ENCODE results near the gene CXorf66. TPM values are rescaled to one million over a fixed set of nuclear protein-coding genes. Genes with fewer than 3 reads are reported as not detected.
A peak's percentile ranks its signal among the peaks of the same experiment; 100 is the strongest.

The CXorf66 gene
- total RNA-seq, 1 experiment from 2014 or later = not detected

DNA sequence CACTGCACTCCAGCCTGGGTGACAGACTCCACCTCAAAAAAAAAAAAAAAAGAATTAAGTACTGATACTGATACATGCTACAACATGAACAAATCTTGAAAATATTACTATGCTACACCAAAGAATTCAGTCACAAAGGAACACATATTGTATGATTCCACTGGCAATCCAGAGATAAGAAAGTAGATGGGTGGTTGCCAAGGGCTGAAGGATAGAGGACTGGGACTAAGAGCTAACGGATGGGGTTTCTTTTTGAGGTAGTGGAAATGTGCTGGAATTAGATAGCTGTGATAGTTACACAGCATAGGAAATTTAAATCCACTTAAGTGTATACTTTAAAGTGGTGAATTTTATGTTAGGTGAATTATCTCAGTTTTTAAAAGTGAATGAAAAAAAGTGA is 45.0 kb downstream of the CXorf66 start:
- Histone ChIP-seq H3K27ac (ENCODE audit: low read length) (no peak overlapping the region), H3K4me1 (ENCODE audit: low read length) (peaks cover 6% of the 10 kb centered on the region), H3K9me3 (ENCODE audit: low read length) (0 out of 2 replicates have a peak, but pooled peaks cover 3% of the 10 kb centered on the region), H3K4me2 (ENCODE audit: low read depth, low read length, poor library complexity, severe bottlenecking) (no peak overlapping the region), H3K36me3 (ENCODE audit: insufficient read depth, low read length) (no peaks in the 10 kb centered on the region), H3K9ac (ENCODE audit: low read length) (no peak overlapping the region), H3K9me2 (replicated peaks; ENCODE audit: insufficient read depth, low read length) (no peaks in the 10 kb centered on the region), H4K20me1 (ENCODE audit: insufficient read depth, low read depth, low read length) (no peaks in the 10 kb centered on the region), H3K79me2 (ENCODE audit: low read length) (peaks cover 55% of the 10 kb centered on the region), H3K4me3 (ENCODE audit: low read length) (no peak overlapping the region), H2AFZ (ENCODE audit: low read length) (no peak overlapping the region), H3K27me3 (ENCODE audit: low read length) (no peaks in the 10 kb centered on the region)
- DNase-seq = no peak

- H4K20me1 ChIP-seq (ENCODE audit: insufficient read depth, low read depth, low read length) = no peaks in the 10 kb centered on the region
- no peaks in the 10 kb centered on the region for H3K36me3 ChIP-seq (ENCODE audit: insufficient read depth, low read length)
- H3K9me3 ChIP-seq (ENCODE audit: low read length) = 0 out of 2 replicates have a peak, but pooled peaks cover 3% of the 10 kb centered on the region
- no peak for DNase-seq
- peaks cover 70% of the 10 kb centered on the region for H3K79me2 ChIP-seq (ENCODE audit: low read length)
- peaks cover 16% of the 10 kb centered on the region for H3K4me1 ChIP-seq (ENCODE audit: low read length)
- H3K9ac ChIP-seq (ENCODE audit: low read length) = no peak overlapping the region
- no peak overlapping the region for H2AFZ ChIP-seq (ENCODE audit: low read length)
- H3K9me2 ChIP-seq (replicated peaks; ENCODE audit: insufficient read depth, low read length) = no peaks in the 10 kb centered on the region
- no peak overlapping the region for H3K4me3 ChIP-seq (ENCODE audit: low read length)
- H3K27me3 ChIP-seq (ENCODE audit: low read length) = no peaks in the 10 kb centered on the region
- H3K27ac ChIP-seq (ENCODE audit: low read length) = no peak overlapping the region
- no peak overlapping the region for H3K4me2 ChIP-seq (ENCODE audit: low read depth, low read length, poor library complexity, severe bottlenecking)
These were observed 50.9 kb downstream of the CXorf66 start for GRCh38 chrX:139914421-139914820.

DNA sequence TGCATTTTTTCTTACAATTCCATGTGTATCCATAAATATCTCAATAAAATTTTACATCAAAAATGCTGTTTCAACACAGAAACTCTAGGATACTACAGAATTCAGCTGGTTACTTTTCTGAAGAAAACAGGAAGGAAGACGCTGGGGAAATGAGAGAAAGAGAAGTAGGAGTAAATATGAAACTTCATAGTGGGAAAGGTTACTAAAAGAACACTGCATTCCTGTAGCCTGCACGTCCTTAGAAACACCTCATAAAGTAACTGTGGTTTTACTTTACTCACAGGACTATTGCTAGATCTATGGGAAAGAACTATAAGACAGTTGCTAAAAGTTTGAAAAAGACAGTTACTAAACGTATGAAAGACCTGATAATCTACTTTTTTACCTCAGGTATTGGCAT is 55.6 kb downstream of the CXorf66 start:
- peaks cover 81% of the 10 kb centered on the region for H3K79me2 ChIP-seq (ENCODE audit: low read length)
- no peak overlapping the region for H3K4me3 ChIP-seq (ENCODE audit: low read length)
- H3K9me2 ChIP-seq (replicated peaks; ENCODE audit: insufficient read depth, low read length) = no peaks in the 10 kb centered on the region
- DNase-seq = no peak
- no peaks in the 10 kb centered on the region for H3K36me3 ChIP-seq (ENCODE audit: insufficient read depth, low read length)
- no peak overlapping the region for H3K9ac ChIP-seq (ENCODE audit: low read length)
- no peaks in the 10 kb centered on the region for H3K9me3 ChIP-seq (ENCODE audit: low read length)
- H4K20me1 ChIP-seq (ENCODE audit: insufficient read depth, low read depth, low read length) = no peaks in the 10 kb centered on the region
- no peak overlapping the region for H3K27ac ChIP-seq (ENCODE audit: low read length)
- H3K4me1 ChIP-seq (ENCODE audit: low read length) = peaks cover 20% of the 10 kb centered on the region
- H3K27me3 ChIP-seq (ENCODE audit: low read length) = no peaks in the 10 kb centered on the region
- no peak overlapping the region for H3K4me2 ChIP-seq (ENCODE audit: low read depth, low read length, poor library complexity, severe bottlenecking)
- no peak overlapping the region for H2AFZ ChIP-seq (ENCODE audit: low read length)

GRCh38 chrX:139907078-139907477 is 58.2 kb downstream of the CXorf66 start:
- Histone ChIP-seq H4K20me1 (ENCODE audit: insufficient read depth, low read depth, low read length) (no peaks in the 10 kb centered on the region), H3K9me3 (ENCODE audit: low read length) (no peaks in the 10 kb centered on the region), H3K79me2 (ENCODE audit: low read length) (peaks cover 62% of the 10 kb centered on the region), H3K4me2 (ENCODE audit: low read depth, low read length, poor library complexity, severe bottlenecking) (no peak overlapping the region), H2AFZ (ENCODE audit: low read length) (no peak overlapping the region), H3K27ac (ENCODE audit: low read length) (no peak overlapping the region), H3K9me2 (replicated peaks; ENCODE audit: insufficient read depth, low read length) (no peaks in the 10 kb centered on the region), H3K27me3 (ENCODE audit: low read length) (no peaks in the 10 kb centered on the region), H3K4me1 (ENCODE audit: low read length) (peaks cover 20% of the 10 kb centered on the region), H3K9ac (ENCODE audit: low read length) (no peak overlapping the region), H3K4me3 (ENCODE audit: low read length) (no peak overlapping the region), H3K36me3 (ENCODE audit: insufficient read depth, low read length) (no peaks in the 10 kb centered on the region)
- DNase-seq = no peak

DNA sequence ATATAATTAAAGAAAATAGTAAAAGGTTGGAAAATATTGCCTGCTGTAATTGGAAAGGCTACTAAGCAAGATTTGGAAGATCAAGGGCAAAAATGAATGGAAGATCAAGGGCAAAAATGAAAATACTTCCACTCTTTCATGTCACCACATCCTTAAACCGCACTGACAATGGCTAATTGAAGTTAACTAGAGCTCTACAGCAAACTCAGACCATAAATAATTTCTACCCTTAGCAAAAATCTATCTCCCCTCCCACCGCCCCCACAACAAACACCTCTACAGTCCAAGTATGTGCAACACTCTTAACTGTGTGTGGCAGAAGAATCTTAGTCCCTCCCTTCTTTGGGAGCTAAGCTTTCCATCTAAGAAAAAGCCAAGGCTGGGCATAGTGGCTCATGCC is 59.6 kb downstream of the CXorf66 start:
- no peak for DNase-seq
- no peak overlapping the region for H3K4me3 ChIP-seq (ENCODE audit: low read length)
- no peak overlapping the region for H3K27ac ChIP-seq (ENCODE audit: low read length)
- no peaks in the 10 kb centered on the region for H3K9me2 ChIP-seq (replicated peaks; ENCODE audit: insufficient read depth, low read length)
- peaks cover 17% of the 10 kb centered on the region for H3K4me1 ChIP-seq (ENCODE audit: low read length)
- H4K20me1 ChIP-seq (ENCODE audit: insufficient read depth, low read depth, low read length) = no peaks in the 10 kb centered on the region
- peaks cover 61% of the 10 kb centered on the region for H3K79me2 ChIP-seq (ENCODE audit: low read length)
- no peak overlapping the region for H3K9ac ChIP-seq (ENCODE audit: low read length)
- H3K4me2 ChIP-seq (ENCODE audit: low read depth, low read length, poor library complexity, severe bottlenecking) = no peak overlapping the region
- no peak overlapping the region for H2AFZ ChIP-seq (ENCODE audit: low read length)
- no peaks in the 10 kb centered on the region for H3K36me3 ChIP-seq (ENCODE audit: insufficient read depth, low read length)
- H3K27me3 ChIP-seq (ENCODE audit: low read length) = no peaks in the 10 kb centered on the region
- H3K9me3 ChIP-seq (ENCODE audit: low read length) = no peaks in the 10 kb centered on the region

Small RNA genes within 50 kb of the gene (small RNA-seq; reads per million reads assigned to genes)
- gene MIR505 = 4.9 reads per million, percentile 79 among the genes with 10 or more reads in this experiment
- gene RF00425 = not detected

Other genes starting within 250 kb of the CXorf66 start
- 28.2 and 37.4 TPM in 2 replicates for gene ATP11C, start 32.5 kb downstream of the CXorf66 start, total RNA-seq (2014; rRNA removed; shearing (Covaris generic); ENCODE audit: low replicate concordance)